Measurements from ENCODE around the gene ACO1. TPM values are rescaled to one million over a fixed set of nuclear protein-coding genes. Genes with fewer than 3 reads are reported as not detected.
A peak's percentile ranks its signal among the peaks of the same experiment; 100 is the strongest.

ACO1 gene
- total and polyA plus RNA-seq, 2 donors (not counting 3 experiments of a cell fraction or from before 2014, with no cell fraction given), result 51.6 to 54.1 TPM

- Histone ChIP-seq H4K20me1 (replicated peaks; ENCODE audit: control insufficient read depth, extremely low read depth, insufficient read depth, low read length) (no peaks in the 10 kb centered on the region), H3K4me3 (replicated peaks in 1 of 3; ENCODE audit: insufficient read depth in 1 of 3, low read depth in 1 of 3, low read length in 3 of 3) (peak overlapping the region; percentile 39 to 91 (median 56)), H3K27me3 (ENCODE audit: control insufficient read depth in 2 of 2, insufficient read depth in 2 of 2, low read length in 2 of 2) (no peaks in the 10 kb centered on the region), H3K9ac (replicated peaks; ENCODE audit: extremely low read depth, insufficient read depth, low read length) (peak overlapping the region; percentile 59), H3K4me2 (ENCODE audit: insufficient read depth, low read length) (peak overlapping the region; percentile 80), H3K9me1 (replicated peaks; ENCODE audit: control insufficient read depth, extremely low read depth, insufficient read depth, low read length) (no peaks in the 10 kb centered on the region), H3K9me3 (replicated peaks; ENCODE audit: control insufficient read depth, insufficient read depth, low read length) (no peaks in the 10 kb centered on the region), H3K36me3 (ENCODE audit: control insufficient read depth in 2 of 2, extremely low read depth in 1 of 2, insufficient read depth in 2 of 2, low read length in 2 of 2) (no peaks in the 10 kb centered on the region), H2AFZ (ENCODE audit: low read depth, low read length) (peak overlapping the region; percentile 87), H3K27ac (ENCODE audit: insufficient read depth, low read depth, low read length) (peak overlapping the region; percentile 19), H3K4me1 (ENCODE audit: control insufficient read depth, extremely low read depth, insufficient read depth, low read length) (peaks cover 30% of the 10 kb centered on the region), H3K79me2 (ENCODE audit: control insufficient read depth, insufficient read depth, low read length) (peaks cover 32% of the 10 kb centered on the region)
- ChIA-PET CTCF (interaction anchor here (0.9 to 8.7 kb wide), 13 partner anchors 8 to 584 kb away, joined by 3 to 105 read pairs (median 10); partner anchors contain the start of genes NDUFB6, RIGI, SMIM27 and TOPORS), POLR2A (interaction anchor here (0.7 to 2.0 kb wide), 3 partner anchors 10 to 641 kb away, joined by 3 to 8 read pairs (median 4); partner anchors contain the start of gene DNAJA1)
- intact Hi-C loops (cut with micrococcal nuclease) (loop anchor here (1.0 kb wide), 4 partner anchors 12 to 189 kb away; partner anchors contain the start of genes NDUFB6 and RIGI), dilution Hi-C loops (cut with MboI; ENCODE audit: extremely low pct_ligation_motif_present, low sequenced_read_pairs) (loop anchor here (25.0 kb wide), 1 partner anchor 178 kb away; the partner anchor contains the start of genes NDUFB6, SMIM27 and TOPORS)
- TF ChIP-seq EZH2 (IDR thresholded peaks at IDR 0.05; ENCODE audit: borderline replicate concordance, low read depth, low read length, severe bottlenecking) (no peak), JUN (IDR thresholded peaks at IDR 0.05; ENCODE audit: borderline replicate concordance, insufficient read depth, insufficient read length, low read depth) (no peak), FOS (IDR thresholded peaks at IDR 0.05; ENCODE audit: borderline replicate concordance, insufficient read depth, low read length) (no peak), POLR2AphosphoS5 (IDR thresholded peaks at IDR 0.05; ENCODE audit: insufficient read depth, low read depth, low read length) (no peak), GATA2 (IDR thresholded peaks at IDR 0.05; ENCODE audit: insufficient read depth, insufficient read length, low read depth, low read length) (no peak), MAX (IDR thresholded peaks at IDR 0.05; ENCODE audit: insufficient read depth, insufficient read length) (no peak), POLR2A (IDR thresholded peaks at IDR 0.05; ENCODE audit: low read depth, low read length) (no peak), CTCF (IDR thresholded peaks at IDR 0.05; ENCODE audit: extremely low read depth in 1 of 2, insufficient read depth in 1 of 2, low read depth in 1 of 2, low read length in 2 of 2) (no peak), MYC (IDR thresholded peaks at IDR 0.05; ENCODE audit: low read depth, low read length) (no peak)
- FAIRE-seq, result no peak
- BruUV-seq (replicated peaks), result no TSS peak
- no peak for DNase-seq (ENCODE audit: low read depth, low spot score)
Measured at GRCh38 chr9:32384002-32384363, 460 bp upstream of the ACO1 start.

All from endothelial cell of umbilical vein (primary cell).